HEK293 (cell line): ENCODE results near the gene DGKZ.

Experiments used
- CTCF ChIA-PET: fragments of 350-600 bp; formaldehyde crosslinking; extraction: SDS; loops from one replicate; lab custom pipeline; 2021; ENCODE audit warnings: antibody characterized with exemption; lab: Yijun Ruan, JAX
- POLR2A ChIA-PET: fragments of 300-600 bp; formaldehyde crosslinking; extraction: SDS; loops from one replicate; lab custom pipeline; 2020; ENCODE audit warnings: antibody characterized with exemption, inconsistent platforms; lab: Yijun Ruan, JAX
- H3K27ac ChIP-seq: fragments of 200-500 bp; sonication (Bioruptor generic); 2 replicates; pipeline ENCODE4 v1.5.1; 2014; ENCODE audit warnings: low read depth, low read length, control low read depth, inconsistent platforms; ENCODE audit errors: extremely low read depth
- H3K36me3 ChIP-seq, 2 experiments: fragments of 200-500 bp in 1 of 2; sonication (Bioruptor generic) in 1 of 2; 1 replicate in 1 of 2; 2 replicates in 1 of 2; pipeline ENCODE4 v1.5.1; 2014 to 2017; ENCODE audit warnings: inconsistent platforms in 2 of 2, low read length in 2 of 2; ENCODE audit not compliant: control insufficient read depth in 2 of 2, insufficient read depth in 1 of 2
- H3K4me1 ChIP-seq: fragments of 200-500 bp; sonication (Bioruptor generic); 2 replicates; pipeline ENCODE4 v1.5.1; 2014; ENCODE audit warnings: mild to moderate bottlenecking, low read length, inconsistent platforms; ENCODE audit not compliant: control insufficient read depth, insufficient read depth
- H3K4me3 ChIP-seq: 2 replicates; pipeline ENCODE4 v1.5.1; 2011; ENCODE audit warnings: low read depth, mild to moderate bottlenecking, control low read depth, low read length, moderate library complexity
- H3K9me3 ChIP-seq: fragments of 200-500 bp; sonication (Bioruptor generic); 2 replicates; pipeline ENCODE4 v1.5.1; 2014; ENCODE audit warnings: low read depth, low read length, inconsistent platforms; ENCODE audit not compliant: control insufficient read depth, insufficient read depth
- CTCF ChIP-seq: fragments of 450-650 bp; formaldehyde crosslinking; IDR thresholded peaks from 2 replicates; pipeline ENCODE4 v1.5.1; 2016; ENCODE audit warnings: missing biosample characterization, missing genetic modification characterization
- EGR2 ChIP-seq: fragments of 450-650 bp; formaldehyde crosslinking; IDR thresholded peaks from 2 replicates; pipeline ENCODE4 v1.5.1; 2016; ENCODE audit warnings: low read depth, missing biosample characterization, missing genetic modification characterization
- GLIS2 ChIP-seq: fragments of 450-650 bp; formaldehyde crosslinking; IDR thresholded peaks from 2 replicates; pipeline ENCODE4 v1.5.1; 2016; ENCODE audit warnings: missing biosample characterization, missing genetic modification characterization
- KLF16 ChIP-seq: fragments of 450-650 bp; formaldehyde crosslinking; IDR thresholded peaks from 2 replicates; pipeline ENCODE4 v1.5.1; 2017; ENCODE audit warnings: missing biosample characterization, missing genetic modification characterization
- MZF1 ChIP-seq: fragments of 450-650 bp; formaldehyde crosslinking; IDR thresholded peaks from 2 replicates; pipeline ENCODE4 v1.5.1; 2017; ENCODE audit warnings: missing biosample characterization, missing genetic modification characterization, borderline replicate concordance
- PBX3 ChIP-seq: sonication (generic); formaldehyde crosslinking; IDR thresholded peaks from 2 replicates; pipeline ENCODE4 v1.8.1; 2022; ENCODE audit warnings: mild to moderate bottlenecking, moderate library complexity, missing genetic modification reagents
- SP2 ChIP-seq: fragments of 450-650 bp; formaldehyde crosslinking; IDR thresholded peaks from 2 replicates; pipeline ENCODE4 v1.5.1; 2016; ENCODE audit warnings: missing biosample characterization, missing genetic modification characterization
- TCF7L2 ChIP-seq: IDR thresholded peaks from 2 replicates; pipeline ENCODE4 v1.6.1; 2011; ENCODE audit warnings: low read depth, mild to moderate bottlenecking, inconsistent platforms, low read length, moderate library complexity, borderline replicate concordance
- ZBTB20 ChIP-seq: fragments of 450-650 bp; formaldehyde crosslinking; IDR thresholded peaks from 2 replicates; pipeline ENCODE4 v1.5.1; 2016; ENCODE audit warnings: missing biosample characterization, missing genetic modification characterization
- ZBTB8A ChIP-seq: fragments of 450-650 bp; formaldehyde crosslinking; IDR thresholded peaks from 2 replicates; pipeline ENCODE4 v1.5.1; 2016; ENCODE audit warnings: missing biosample characterization, missing genetic modification characterization
- ZFHX2 ChIP-seq: fragments of 450-650 bp; formaldehyde crosslinking; conservative IDR thresholded peaks from 2 replicates; pipeline ENCODE4 v1.5.1; 2016; ENCODE audit warnings: missing biosample characterization, missing genetic modification characterization
- ZFP37 ChIP-seq: fragments of 450-650 bp; formaldehyde crosslinking; IDR thresholded peaks from 2 replicates; pipeline ENCODE4 v1.5.1; 2016; ENCODE audit warnings: missing biosample characterization, missing genetic modification characterization
- ZIC2 ChIP-seq: fragments of 450-650 bp; formaldehyde crosslinking; IDR thresholded peaks from 2 replicates; pipeline ENCODE4 v1.5.1; 2016; ENCODE audit warnings: missing biosample characterization, missing genetic modification characterization
- ZNF530 ChIP-seq: fragments of 450-650 bp; formaldehyde crosslinking; IDR thresholded peaks from 2 replicates; pipeline ENCODE4 v1.5.1; 2016; ENCODE audit warnings: low read depth, missing biosample characterization, missing genetic modification characterization
- ZNF585B ChIP-seq: fragments of 450-650 bp; formaldehyde crosslinking; IDR thresholded peaks from 2 replicates; pipeline ENCODE4 v1.5.1; 2016; ENCODE audit warnings: missing biosample characterization, missing genetic modification characterization
- ZNF654 ChIP-seq: fragments of 450-650 bp; formaldehyde crosslinking; IDR thresholded peaks from 2 replicates; pipeline ENCODE4 v1.5.1; 2016; ENCODE audit warnings: low read depth, missing biosample characterization, missing genetic modification characterization
- ZNF837 ChIP-seq: fragments of 450-650 bp; formaldehyde crosslinking; IDR thresholded peaks from 2 replicates; pipeline ENCODE4 v1.5.1; 2016; ENCODE audit warnings: missing biosample characterization, missing genetic modification characterization
- ZSCAN30 ChIP-seq: fragments of 450-650 bp; IDR thresholded peaks from 2 replicates; pipeline ENCODE4 v1.5.1; 2018; ENCODE audit warnings: missing biosample characterization, mild to moderate bottlenecking, missing genetic modification characterization, moderate library complexity

The DGKZ gene

GRCh38 chr11:46367244-46367915 is 20.1 kb downstream of the DGKZ start (continued):
- TF ChIP-seq ZFP37 (tag by site-specific recombination) (no peak), ZNF837 (tag by site-specific recombination) (no peak), KLF16 (tag by site-specific recombination) (no peak), ZBTB20 (tag by site-specific recombination) (no peak)
- TF ChIP-seq, all 188 proteins: peak for 8

GRCh38 chr11:46367916-46368267 is 20.6 kb downstream of the DGKZ start:
- TF ChIP-seq ZNF530 (no peak), PBX3 (CRISPR knock-in tag) (0 out of 2 replicates have a peak, but pooled peaks have one; percentile 12)
- POLR2A ChIA-PET, result no interaction called here
- Histone ChIP-seq H3K4me3 (no peak overlapping the region), H3K4me1 (no peaks in the 10 kb centered on the region), H3K36me3 (peaks cover 0 to 50% of the 10 kb centered on the region in 2 experiments; a peak in 1 of 3 replicates), H3K27ac (no peak overlapping the region), H3K9me3 (no peaks in the 10 kb centered on the region)
- CTCF ChIA-PET, result interaction anchor here (0.6 to 5.6 kb wide), 20 partner anchors 9 to 1440 kb away, joined by 3 to 98 read pairs (median 3); partner anchors contain the start of genes CHRM4 and DGKZ

GRCh38 chr11:46369458-46370152 is 22.3 kb downstream of the DGKZ start:
- Histone ChIP-seq H3K36me3 (peaks cover 0 to 56% of the 10 kb centered on the region in 2 experiments; a peak in 1 of 3 replicates), H3K27ac (no peak overlapping the region), H3K4me3 (no peak overlapping the region)
- POLR2A ChIA-PET, result no interaction called here
- TF ChIP-seq ZSCAN30 (tag by site-specific recombination) (peak; percentile 58; the same call in 1 of the 2 replicates), ZFHX2 (peak; percentile 53), TCF7L2 (no peak), ZNF654 (tag by site-specific recombination) (peak; percentile 30), EGR2 (tag by site-specific recombination) (peak; percentile 56), SP2 (peak; percentile 14; the same call in 1 of the 2 replicates), PBX3 (CRISPR knock-in tag) (peak; percentile 50), ZNF585B (tag by site-specific recombination) (no peak), MZF1 (tag by site-specific recombination) (no peak), ZBTB8A (tag by site-specific recombination) (no peak), ZIC2 (tag by site-specific recombination) (peak; percentile 69), GLIS2 (tag by site-specific recombination) (peak; percentile 36; the same call in 1 of the 2 replicates), CTCF (tag by site-specific recombination) (peak; percentile 76)
- TF ChIP-seq, all 188 proteins: peak for 9
- CTCF ChIA-PET, result interaction anchor here (0.6 to 5.6 kb wide), 11 partner anchors 8 to 512 kb away, joined by 3 to 98 read pairs (median 5); partner anchors contain the start of genes CHRM4 and DGKZ
- Histone ChIP-seq H3K9me3 (no peaks in the 10 kb centered on the region), H3K4me1 (no peaks in the 10 kb centered on the region)
